DOHH2 (cell line): Measurements from ENCODE around the gene ASCL1.

Source experiments
- H3F3A ChIP-seq: fragments of 200-600 bp; sonication (generic), shearing (Covaris generic); 2 replicates; pipeline ENCODE4 v1.6.0; 2016; ENCODE audit warnings: antibody characterized with exemption, mild to moderate bottlenecking; ENCODE audit not compliant: control insufficient read depth, insufficient read depth
- H3K27ac ChIP-seq: fragments of 200-600 bp; sonication (generic); 2 replicates; pipeline ENCODE4 v1.5.1; 2014; ENCODE audit warnings: low read depth, mild to moderate bottlenecking, low read length, moderate library complexity
- H3K27me3 ChIP-seq: fragments of 200-600 bp; sonication (generic); 2 replicates; pipeline ENCODE4 v1.6.1; 2014; ENCODE audit warnings: mild to moderate bottlenecking, low read length, mixed read lengths; ENCODE audit not compliant: control insufficient read depth
- H3K36me3 ChIP-seq: fragments of 200-600 bp; sonication (generic); 2 replicates; pipeline ENCODE4 v1.6.1; 2014; ENCODE audit warnings: mild to moderate bottlenecking, low read length, moderate library complexity, mixed read lengths; ENCODE audit not compliant: control insufficient read depth
- H3K4me1 ChIP-seq: fragments of 200-600 bp; sonication (generic); 2 replicates; pipeline ENCODE4 v1.6.1; 2014; ENCODE audit warnings: mild to moderate bottlenecking, low read length, mixed read lengths; ENCODE audit not compliant: control insufficient read depth
- H3K4me2 ChIP-seq: fragments of 200-600 bp; sonication (generic); 2 replicates; pipeline ENCODE4 v1.6.0; 2014; ENCODE audit warnings: mild to moderate bottlenecking, low read length, moderate library complexity
- H3K4me3 ChIP-seq: fragments of 200-600 bp; sonication (generic); 2 replicates; pipeline ENCODE4 v1.5.1; 2014; ENCODE audit warnings: mild to moderate bottlenecking, low read length, mixed read lengths
- H3K79me2 ChIP-seq: fragments of 200-600 bp; sonication (generic); 2 replicates; pipeline ENCODE4 v1.6.1; 2014; ENCODE audit warnings: mild to moderate bottlenecking, low read length, mixed read lengths; ENCODE audit not compliant: control insufficient read depth
- H3K9me2 ChIP-seq: fragments of 200-600 bp; sonication (generic); replicated peaks from 2 replicates; pipeline ENCODE4 v1.6.1; 2014; ENCODE audit warnings: mild to moderate bottlenecking, low read length, mixed read lengths; ENCODE audit not compliant: control insufficient read depth
- H3K9me3 ChIP-seq: fragments of 200-600 bp; sonication (generic); 2 replicates; pipeline ENCODE4 v1.6.1; 2014; ENCODE audit warnings: antibody characterized with exemption, low read length, mixed read lengths; ENCODE audit not compliant: control insufficient read depth, insufficient read depth
- H4K20me1 ChIP-seq: fragments of 200-600 bp; sonication (generic); 2 replicates; pipeline ENCODE4 v1.6.0; 2014; ENCODE audit warnings: low read depth, mild to moderate bottlenecking, antibody characterized with exemption, low read length, moderate library complexity; ENCODE audit not compliant: control insufficient read depth, insufficient read depth
- CTCF ChIP-seq: fragments of 200-600 bp; sonication (generic); IDR thresholded peaks from one replicate; pipeline ENCODE4 v1.5.1; 2014; ENCODE audit warnings: antibody characterized with exemption, mild to moderate bottlenecking, low read depth, low read length; ENCODE audit not compliant: poor library complexity, severe bottlenecking
- EZH2phosphoT487 ChIP-seq: fragments of 200-600 bp; sonication (generic); IDR thresholded peaks from 2 replicates; pipeline ENCODE4 v1.6.1; 2017; ENCODE audit warnings: borderline replicate concordance, mild to moderate bottlenecking, antibody characterized with exemption, low read length, moderate library complexity, mixed read lengths

ASCL1 gene

GRCh38 chr12:102933168-102933567 is 24.3 kb upstream of the ASCL1 start:
- H3K27ac ChIP-seq = no peak overlapping the region
- H3K79me2 ChIP-seq = no peaks in the 10 kb centered on the region
- H4K20me1 ChIP-seq = no peaks in the 10 kb centered on the region
- H3K27me3 ChIP-seq = no peaks in the 10 kb centered on the region
- no peaks in the 10 kb centered on the region for H3K9me2 ChIP-seq
- TF ChIP-seq EZH2phosphoT487 (no peak), CTCF (no peak)
- no peaks in the 10 kb centered on the region for H3K36me3 ChIP-seq
- H3K9me3 ChIP-seq = no peaks in the 10 kb centered on the region
- no peaks in the 10 kb centered on the region for H3F3A ChIP-seq
- no peaks in the 10 kb centered on the region for H3K4me1 ChIP-seq
- no peak overlapping the region for H3K4me2 ChIP-seq
- no peak overlapping the region for H3K4me3 ChIP-seq

GRCh38 chr12:102939059-102939458 is 18.4 kb upstream of the ASCL1 start:
- Histone ChIP-seq H3K9me2 (no peaks in the 10 kb centered on the region), H3K4me3 (no peak overlapping the region), H3K79me2 (no peaks in the 10 kb centered on the region), H3K4me2 (no peak overlapping the region), H3K27ac (no peak overlapping the region), H3F3A (no peaks in the 10 kb centered on the region), H3K9me3 (no peaks in the 10 kb centered on the region), H3K4me1 (no peaks in the 10 kb centered on the region), H3K27me3 (no peaks in the 10 kb centered on the region), H4K20me1 (no peaks in the 10 kb centered on the region), H3K36me3 (no peaks in the 10 kb centered on the region)
- TF ChIP-seq CTCF (no peak), EZH2phosphoT487 (no peak)

GRCh38 chr12:102939670-102940222 is 17.7 kb upstream of the ASCL1 start:
- Histone ChIP-seq H3K79me2 (no peaks in the 10 kb centered on the region), H3K27ac (no peak overlapping the region), H3K9me2 (no peaks in the 10 kb centered on the region), H3K9me3 (no peaks in the 10 kb centered on the region), H3K4me1 (no peaks in the 10 kb centered on the region), H3F3A (no peaks in the 10 kb centered on the region), H3K4me3 (no peak overlapping the region), H3K36me3 (no peaks in the 10 kb centered on the region), H4K20me1 (no peaks in the 10 kb centered on the region), H3K27me3 (no peaks in the 10 kb centered on the region), H3K4me2 (no peak overlapping the region)
- TF ChIP-seq CTCF (peak; percentile 19), EZH2phosphoT487 (no peak)
